HepG2 (cell line): ENCODE data around the gene COL27A1. TPM values are rescaled to one million over a fixed set of nuclear protein-coding genes. Genes with fewer than 3 reads are reported as not detected.

Experiments
- ATAC-seq: fragments of 200-7000 bp; cut with Tn5 transposase; 3 replicates; pipeline ENCODE4 v1.9.1; 2020; ENCODE audit warnings: mild to moderate bottlenecking, moderate library complexity
- BruUV-seq: library from RNA; stranded (reverse); fragments of 400-500 nt; replicated peaks from 2 replicates; lab custom pipeline; 2021; lab: Mats Ljungman, UMichigan
- CTCF ChIA-PET: fragments of 300-600 bp; formaldehyde crosslinking; extraction: SDS; loops from one replicate; lab custom pipeline; 2021; ENCODE audit warnings: low total read pairs, inconsistent platforms, low intra/inter-chr PET ratio; lab: Yijun Ruan, JAX
- POLR2A ChIA-PET: fragments of 350-600 bp; sonication (Branson Sonifier 250); formaldehyde crosslinking; loops from one replicate; lab custom pipeline; 2020; ENCODE audit warnings: antibody characterized with exemption, inconsistent platforms; lab: Yijun Ruan, JAX
- DNase-seq: peaks from one replicate; pipeline ENCODE4 v3.0.0-alpha.2; 2015; ENCODE audit warnings: low spot score
- FAIRE-seq: peaks from 3 replicates; lab custom pipeline; 2011; peaks lifted over from hg19 to GRCh38; lab: Jason Lieb, UNC
- H2AFZ ChIP-seq: one replicate; pipeline ENCODE4 v1.6.1; 2011; ENCODE audit warnings: low read length, inconsistent platforms
- H3K27ac ChIP-seq: fragments of 300-600 bp; 3 replicates; pipeline ENCODE4 v1.8.0; 2011; ENCODE audit warnings: mixed run types, mild to moderate bottlenecking, mixed read lengths, low read length, inconsistent platforms; ENCODE audit not compliant: insufficient read depth; ENCODE audit errors: extremely low read length
- H3K27me3 ChIP-seq, 2 experiments: fragments of 200-600 bp in 1 of 2; 2 replicates in 1 of 2; 3 replicates in 1 of 2; pipeline versions ENCODE4 v1.6.0 to v1.8.0; 2011; ENCODE audit warnings: low read length in 2 of 2, mild to moderate bottlenecking in 2 of 2, moderate library complexity in 2 of 2, inconsistent platforms in 1 of 2; ENCODE audit not compliant: insufficient read depth in 2 of 2, control insufficient read depth in 1 of 2
- H3K36me3 ChIP-seq, 2 experiments: fragments of 200-600 bp in 1 of 2; replicated peaks in 1 of 2; 2 replicates in 1 of 2; 3 replicates in 1 of 2; pipeline versions ENCODE4 v1.5.1 to v1.8.0; 2011; ENCODE audit warnings: low read length in 2 of 2, inconsistent platforms in 1 of 2; ENCODE audit not compliant: insufficient read depth in 2 of 2, control insufficient read depth in 1 of 2
- H3K4me1 ChIP-seq: 2 replicates; pipeline ENCODE4 v1.5.1; 2012; ENCODE audit warnings: low read length, inconsistent platforms; ENCODE audit not compliant: insufficient read depth
- H3K4me2 ChIP-seq: 2 replicates; pipeline ENCODE4 v1.6.0; 2011; ENCODE audit warnings: low read depth, low read length, inconsistent platforms
- H3K4me3 ChIP-seq, 3 experiments: fragments of 200-600 bp in 1 of 3; sonication (generic), shearing (Covaris generic) in 1 of 3; replicated peaks in 1 of 3; 2 replicates each; pipeline ENCODE4 v1.5.1; 2011 to 2016; ENCODE audit warnings: low read length in 3 of 3, inconsistent platforms in 2 of 3, low read depth in 2 of 3, mild to moderate bottlenecking in 2 of 3, control low read depth in 1 of 3, mixed read lengths in 1 of 3; ENCODE audit not compliant: insufficient read depth in 1 of 3
- H3K79me2 ChIP-seq: one replicate; pipeline ENCODE4 v1.6.1; 2011; ENCODE audit warnings: low read length, inconsistent platforms; ENCODE audit not compliant: insufficient read depth
- H3K9ac ChIP-seq: 2 replicates; pipeline ENCODE4 v1.6.0; 2011; ENCODE audit warnings: mild to moderate bottlenecking, low read depth, low read length, inconsistent platforms; ENCODE audit not compliant: insufficient read depth
- H3K9me3 ChIP-seq: 2 replicates; pipeline ENCODE4 v1.5.1; 2012; ENCODE audit warnings: mild to moderate bottlenecking, low read length
- H4K20me1 ChIP-seq: 2 replicates; pipeline ENCODE4 v1.6.0; 2011; ENCODE audit warnings: inconsistent platforms, mild to moderate bottlenecking, low read length, moderate library complexity; ENCODE audit not compliant: insufficient read depth
- GATA4 ChIP-seq: sonication (generic); IDR thresholded peaks from 2 replicates; pipeline ENCODE4 v1.6.1; 2016; ENCODE audit warnings: antibody characterized with exemption, low read depth, borderline replicate concordance
- NBN ChIP-seq: fragments of 450-650 bp; conservative IDR thresholded peaks from 2 replicates; pipeline ENCODE4 v1.6.1; 2017
- TOPORS ChIP-seq: sonication (generic); formaldehyde crosslinking; IDR thresholded peaks from 2 replicates; pipeline ENCODE4 v1.8.0; 2023; ENCODE audit warnings: mild to moderate bottlenecking, missing genetic modification reagents
- U2AF1 ChIP-seq: fragments of 200-400 bp; formaldehyde crosslinking; optimal IDR thresholded peaks from 2 replicates; pipeline ENCODE3; 2017; ENCODE audit warnings: mild to moderate bottlenecking, low read depth, low read length
- ZMYM2 ChIP-seq: sonication (generic); formaldehyde crosslinking; IDR thresholded peaks from 2 replicates; pipeline ENCODE4 v1.8.0; 2022; ENCODE audit warnings: mild to moderate bottlenecking, missing genetic modification reagents
- WGBS: methylation state at CpG from one replicate; pipeline ENCODE4 v1.1.6; 2017; ENCODE audit warnings: low lambda C conversion rate; 5-methylcytosine and 5-hydroxymethylcytosine counted together
- in situ Hi-C: cut with HindIII; loops from 2 replicates; pipeline ENCODE4 v1.10.0; 2017; ENCODE audit warnings: low pct_unique_long_range_greater_than_20kb; ENCODE audit not compliant: extremely low pct_ligation_motif_present
- intact Hi-C: fragments of 100-400 bp; cut with micrococcal nuclease; formaldehyde crosslinking; loops from one replicate; pipeline ENCODE4 v1.10.0; 2022; ENCODE audit not compliant: unreplicated experiment
- polyA plus RNA-seq, 8 experiments: library from polyadenylated mRNA; depleted of rRNA in 3 of 8; stranded (reverse) in 7 of 8; unstranded in 1 of 8; fragments of >200 nt; fragmentation: Illumina TruSeq in 4 of 8; extraction: Trizol in 4 of 8; gene quantifications; 2 replicates each; pipeline versions ENCODE4 v1.2.1 to v1.2.3, GENCODE V29; 2011 to 2016; ENCODE audit warnings: low read depth in 4 of 8, missing spikeins in 1 of 8, mixed read lengths in 1 of 8; ENCODE audit not compliant: insufficient read depth in 1 of 8
- total RNA-seq, 5 experiments: library from RNA; depleted of rRNA; stranded (reverse); fragments of >200 nt; fragmentation: Illumina TruSeq; extraction: Trizol; gene quantifications; 2 replicates each; pipeline ENCODE4 v1.2.3, GENCODE V29; 2016; ENCODE audit warnings: low read depth in 1 of 5
- TF ChIP-seq, protein P1 (sequence below): sonication (generic); formaldehyde crosslinking; IDR thresholded peaks from 2 replicates; pipeline ENCODE4 v1.5.1; 2020; ENCODE audit warnings: mild to moderate bottlenecking, missing genetic modification reagents
- TF ChIP-seq, protein P2 (sequence below): sonication (generic); formaldehyde crosslinking; IDR thresholded peaks from one replicate; pipeline ENCODE4 v1.5.1; 2020; ENCODE audit warnings: mild to moderate bottlenecking, missing genetic modification reagents; ENCODE audit errors: not compliant biosample characterization

COL27A1 gene
- total and polyA plus RNA-seq, 2 of the 13 experiments (the other 11 are each of a cell fraction or from before 2014, with no cell fraction given): 71.3 to 89.1 TPM

DNA sequence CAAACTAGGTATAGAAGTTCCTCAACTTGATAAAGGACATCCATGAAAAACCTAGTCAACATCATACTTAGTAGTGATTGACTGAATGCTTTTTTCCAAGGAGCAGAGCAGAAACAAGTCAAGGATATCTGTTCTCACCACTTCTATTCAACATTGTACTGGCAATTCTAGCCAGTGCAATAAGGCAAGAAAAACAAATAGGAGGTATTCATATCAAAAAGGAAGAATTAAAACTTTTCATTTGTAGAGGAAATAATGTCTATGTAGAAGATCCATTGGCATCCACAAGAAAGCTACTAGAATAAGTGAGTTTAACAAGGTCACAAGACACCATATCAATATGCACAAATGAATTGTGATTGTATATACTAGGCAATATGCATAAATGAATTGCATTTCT is 139.3 kb downstream of the COL27A1 start:
- peaks cover 10% of the 10 kb centered on the region for H3K9me3 ChIP-seq
- H4K20me1 ChIP-seq: no peaks in the 10 kb centered on the region
- DNase-seq (no peak), ATAC-seq (no peak), FAIRE-seq (no peak)
- ChIA-PET CTCF (no interaction called here), POLR2A (no interaction called here)
- no peaks in the 10 kb centered on the region for H3K27me3 ChIP-seq
- no peak overlapping the region for H3K9ac ChIP-seq
- no peak overlapping the region for H3K4me3 ChIP-seq
- TF ChIP-seq ZMYM2 (0 out of 2 replicates have a peak, but pooled peaks have one; percentile 46), U2AF1 (no peak)
- TF ChIP-seq, protein P1, sequence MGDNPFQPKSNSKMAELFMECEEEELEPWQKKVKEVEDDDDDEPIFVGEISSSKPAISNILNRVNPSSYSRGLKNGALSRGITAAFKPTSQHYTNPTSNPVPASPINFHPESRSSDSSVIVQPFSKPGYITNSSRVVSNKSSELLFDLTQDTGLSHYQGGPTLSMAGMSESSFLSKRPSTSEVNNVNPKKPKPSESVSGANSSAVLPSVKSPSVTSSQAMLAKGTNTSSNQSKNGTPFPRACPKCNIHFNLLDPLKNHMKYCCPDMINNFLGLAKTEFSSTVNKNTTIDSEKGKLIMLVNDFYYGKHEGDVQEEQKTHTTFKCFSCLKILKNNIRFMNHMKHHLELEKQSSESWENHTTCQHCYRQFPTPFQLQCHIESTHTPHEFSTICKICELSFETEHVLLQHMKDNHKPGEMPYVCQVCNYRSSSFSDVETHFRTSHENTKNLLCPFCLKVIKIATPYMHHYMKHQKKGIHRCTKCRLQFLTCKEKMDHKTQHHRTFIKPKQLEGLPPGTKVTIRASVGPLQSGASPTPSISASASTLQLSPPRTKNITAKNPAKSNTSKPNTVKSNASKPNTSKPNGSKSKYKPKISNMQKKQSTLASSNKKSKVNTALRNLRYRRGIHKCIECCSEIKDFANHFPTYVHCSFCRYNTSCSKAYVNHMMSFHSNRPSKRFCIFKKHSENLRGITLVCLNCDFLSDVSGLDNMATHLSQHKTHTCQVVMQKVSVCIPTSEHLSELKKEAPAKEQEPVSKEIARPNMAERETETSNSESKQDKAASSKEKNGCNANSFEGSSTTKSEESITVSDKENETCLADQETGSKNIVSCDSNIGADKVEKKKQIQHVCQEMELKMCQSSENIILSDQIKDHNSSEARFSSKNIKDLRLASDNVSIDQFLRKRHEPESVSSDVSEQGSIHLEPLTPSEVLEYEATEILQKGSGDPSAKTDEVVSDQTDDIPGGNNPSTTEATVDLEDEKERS (CRISPR knock-in tag): peak; percentile 89; the same call in 1 of the 2 replicates
- no TSS peak for BruUV-seq
- in situ Hi-C loops (loop anchor here (5.0 kb wide), 3 partner anchors 137 to 487 kb away; partner anchors contain the start of genes COL27A1 and KIF12), intact Hi-C loops (loop anchor here (5.0 kb wide), 1 partner anchor 137 kb away; the partner anchor contains the start of gene COL27A1)
- no peaks in the 10 kb centered on the region for H3K79me2 ChIP-seq
- H3K36me3 ChIP-seq: peaks cover 24 to 84% of the 10 kb centered on the region in 2 experiments
- no peak overlapping the region for H3K4me2 ChIP-seq
- no peak overlapping the region for H3K27ac ChIP-seq
- no peak overlapping the region for H2AFZ ChIP-seq
- H3K4me1 ChIP-seq: no peaks in the 10 kb centered on the region

DNA sequence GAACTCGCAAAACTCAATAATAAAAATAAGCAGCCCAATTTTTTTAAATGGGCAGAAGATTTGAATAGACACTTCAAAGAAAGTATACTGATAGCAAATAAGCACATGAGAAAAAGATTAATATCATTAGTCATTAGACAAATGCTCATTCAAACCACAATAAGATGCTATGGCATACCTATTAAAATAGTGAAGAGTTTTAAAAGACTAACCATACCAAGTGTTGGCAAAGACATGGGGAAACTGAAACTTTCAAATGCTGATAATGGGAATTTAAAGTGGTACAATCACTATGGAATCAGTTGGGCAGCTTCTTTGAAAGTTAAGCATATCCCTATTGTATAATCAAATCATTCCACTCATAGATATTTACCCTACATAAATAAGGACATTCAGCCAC is 141.0 kb downstream of the COL27A1 start:
- no peak for DNase-seq
- Histone ChIP-seq H3K4me1 (no peaks in the 10 kb centered on the region), H3K36me3 (peaks cover 30 to 90% of the 10 kb centered on the region in 2 experiments), H3K4me2 (no peak overlapping the region), H3K4me3 (no peak overlapping the region), H3K27me3 (no peaks in the 10 kb centered on the region), H3K27ac (no peak overlapping the region), H3K79me2 (no peaks in the 10 kb centered on the region), H4K20me1 (no peaks in the 10 kb centered on the region), H3K9ac (no peak overlapping the region), H2AFZ (no peak overlapping the region), H3K9me3 (peaks cover 10% of the 10 kb centered on the region)
- CTCF ChIA-PET: no interaction called here
- POLR2A ChIA-PET: no interaction called here
- in situ Hi-C loops: no loop called here
- no peak for ATAC-seq
- no TSS peak for BruUV-seq
- intact Hi-C loops: no loop called here
- FAIRE-seq: no peak
- 96% methylated on average over 1 of the region's 1 CpG for WGBS
- TF ChIP-seq NBN (no peak), TOPORS (CRISPR knock-in tag) (no peak), GATA4 (no peak)
- TF ChIP-seq, protein P2, sequence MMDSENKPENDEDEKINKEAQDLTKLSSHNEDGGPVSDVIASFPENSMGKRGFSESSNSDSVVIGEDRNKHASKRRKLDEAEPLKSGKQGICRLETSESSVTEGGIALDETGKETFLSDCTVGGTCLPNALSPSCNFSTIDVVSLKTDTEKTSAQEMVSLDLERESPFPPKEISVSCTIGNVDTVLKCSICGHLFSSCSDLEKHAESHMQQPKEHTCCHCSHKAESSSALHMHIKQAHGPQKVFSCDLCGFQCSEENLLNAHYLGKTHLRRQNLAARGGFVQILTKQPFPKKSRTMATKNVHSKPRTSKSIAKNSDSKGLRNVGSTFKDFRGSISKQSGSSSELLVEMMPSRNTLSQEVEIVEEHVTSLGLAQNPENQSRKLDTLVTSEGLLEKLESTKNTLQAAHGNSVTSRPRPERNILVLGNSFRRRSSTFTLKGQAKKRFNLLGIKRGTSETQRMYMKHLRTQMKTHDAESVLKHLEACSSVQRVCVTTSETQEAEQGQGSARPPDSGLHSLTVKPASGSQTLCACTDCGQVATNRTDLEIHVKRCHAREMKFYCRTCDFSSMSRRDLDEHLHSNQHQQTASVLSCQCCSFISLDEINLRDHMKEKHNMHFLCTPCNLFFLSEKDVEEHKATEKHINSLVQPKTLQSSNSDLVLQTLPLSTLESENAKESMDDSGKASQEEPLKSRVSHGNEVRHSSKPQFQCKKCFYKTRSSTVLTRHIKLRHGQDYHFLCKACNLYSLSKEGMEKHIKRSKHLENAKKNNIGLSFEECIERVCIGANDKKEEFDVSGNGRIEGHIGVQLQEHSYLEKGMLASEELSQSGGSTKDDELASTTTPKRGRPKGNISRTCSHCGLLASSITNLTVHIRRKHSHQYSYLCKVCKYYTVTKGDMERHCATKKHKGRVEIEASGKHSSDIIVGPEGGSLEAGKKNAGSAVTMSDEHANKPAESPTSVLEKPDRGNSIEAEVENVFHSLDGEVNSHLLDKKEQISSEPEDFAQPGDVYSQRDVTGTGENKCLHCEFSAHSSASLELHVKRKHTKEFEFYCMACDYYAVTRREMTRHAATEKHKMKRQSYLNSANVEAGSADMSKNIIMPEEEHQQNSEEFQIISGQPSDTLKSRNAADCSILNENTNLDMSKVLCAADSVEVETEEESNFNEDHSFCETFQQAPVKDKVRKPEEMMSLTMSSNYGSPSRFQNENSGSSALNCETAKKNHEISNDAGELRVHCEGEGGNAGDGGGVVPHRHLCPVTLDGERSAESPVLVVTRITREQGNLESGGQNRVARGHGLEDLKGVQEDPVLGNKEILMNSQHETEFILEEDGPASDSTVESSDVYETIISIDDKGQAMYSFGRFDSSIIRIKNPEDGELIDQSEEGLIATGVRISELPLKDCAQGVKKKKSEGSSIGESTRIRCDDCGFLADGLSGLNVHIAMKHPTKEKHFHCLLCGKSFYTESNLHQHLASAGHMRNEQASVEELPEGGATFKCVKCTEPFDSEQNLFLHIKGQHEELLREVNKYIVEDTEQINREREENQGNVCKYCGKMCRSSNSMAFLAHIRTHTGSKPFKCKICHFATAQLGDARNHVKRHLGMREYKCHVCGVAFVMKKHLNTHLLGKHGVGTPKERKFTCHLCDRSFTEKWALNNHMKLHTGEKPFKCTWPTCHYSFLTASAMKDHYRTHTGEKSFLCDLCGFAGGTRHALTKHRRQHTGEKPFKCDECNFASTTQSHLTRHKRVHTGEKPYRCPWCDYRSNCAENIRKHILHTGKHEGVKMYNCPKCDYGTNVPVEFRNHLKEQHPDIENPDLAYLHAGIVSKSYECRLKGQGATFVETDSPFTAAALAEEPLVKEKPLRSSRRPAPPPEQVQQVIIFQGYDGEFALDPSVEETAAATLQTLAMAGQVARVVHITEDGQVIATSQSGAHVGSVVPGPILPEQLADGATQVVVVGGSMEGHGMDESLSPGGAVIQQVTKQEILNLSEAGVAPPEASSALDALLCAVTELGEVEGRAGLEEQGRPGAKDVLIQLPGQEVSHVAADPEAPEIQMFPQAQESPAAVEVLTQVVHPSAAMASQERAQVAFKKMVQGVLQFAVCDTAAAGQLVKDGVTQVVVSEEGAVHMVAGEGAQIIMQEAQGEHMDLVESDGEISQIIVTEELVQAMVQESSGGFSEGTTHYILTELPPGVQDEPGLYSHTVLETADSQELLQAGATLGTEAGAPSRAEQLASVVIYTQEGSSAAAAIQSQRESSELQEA (CRISPR knock-in tag): no peak
